ENCODE data around the gene LARP6.
"Not testable (repeated sequence)": the region's sequence is repeated elsewhere in the genome, so short reads cannot be mapped to it uniquely, and the experiment has no call there.

The LARP6 gene

DNA sequence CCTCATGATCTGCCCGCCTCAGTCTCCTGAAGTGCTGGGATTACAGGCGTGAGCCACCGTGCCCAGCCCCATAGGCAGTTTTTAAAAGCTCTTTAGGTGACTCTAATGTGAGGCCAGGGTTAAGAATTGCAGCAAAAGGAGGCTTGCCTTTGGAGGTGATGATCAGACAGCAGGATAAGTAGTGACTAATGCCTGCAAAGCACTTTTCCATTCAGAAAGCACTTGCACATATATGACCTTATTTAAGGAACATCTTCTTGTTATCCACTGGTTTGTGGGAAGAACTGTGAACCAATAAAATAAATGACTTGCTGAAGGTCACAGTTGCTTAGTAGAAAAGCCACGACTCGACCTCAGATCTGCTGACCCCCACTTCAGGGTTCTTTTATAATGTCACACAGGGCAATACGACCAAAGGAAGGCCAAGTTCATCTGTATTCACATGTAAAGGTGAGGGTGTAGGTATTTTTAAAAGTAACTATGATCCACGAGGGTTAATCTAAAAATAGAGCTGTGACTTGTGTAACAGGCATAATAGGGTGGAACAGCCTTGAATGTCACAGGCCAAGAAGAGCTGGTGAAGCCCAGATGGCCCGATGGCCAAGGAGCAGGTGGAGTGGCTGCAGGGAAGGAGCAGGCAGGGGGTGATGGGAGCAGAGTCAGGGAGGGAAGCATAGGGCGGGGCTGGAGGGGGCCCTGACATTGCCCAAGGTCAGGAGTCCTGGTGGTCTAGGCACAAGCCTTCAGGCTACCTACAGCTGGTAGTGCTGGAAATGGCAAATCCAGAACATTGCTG is 24.4 kb downstream of the LARP6 start:
- DNase-seq, result no peak

DNA sequence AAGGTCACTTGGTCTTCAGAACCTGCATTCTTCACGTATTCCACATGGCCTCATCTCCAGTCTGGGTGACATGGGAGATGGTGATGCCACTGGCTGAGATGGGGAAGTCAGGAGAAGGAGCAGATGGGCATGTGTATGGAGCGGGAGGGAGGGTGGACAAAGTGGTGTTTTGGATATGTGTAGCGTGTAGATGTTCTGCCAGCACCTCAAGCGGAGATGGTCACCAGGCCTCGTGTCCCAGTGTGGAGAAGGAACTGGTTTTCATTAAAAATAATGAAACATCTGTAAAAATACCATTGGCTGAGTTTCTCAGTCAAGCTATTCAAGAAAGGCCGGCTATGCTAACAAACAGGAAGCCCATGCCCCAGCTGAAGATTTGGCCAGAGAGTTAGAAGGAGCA is 26.2 kb downstream of the LARP6 start:
- DNase-seq, result no peak

DNA sequence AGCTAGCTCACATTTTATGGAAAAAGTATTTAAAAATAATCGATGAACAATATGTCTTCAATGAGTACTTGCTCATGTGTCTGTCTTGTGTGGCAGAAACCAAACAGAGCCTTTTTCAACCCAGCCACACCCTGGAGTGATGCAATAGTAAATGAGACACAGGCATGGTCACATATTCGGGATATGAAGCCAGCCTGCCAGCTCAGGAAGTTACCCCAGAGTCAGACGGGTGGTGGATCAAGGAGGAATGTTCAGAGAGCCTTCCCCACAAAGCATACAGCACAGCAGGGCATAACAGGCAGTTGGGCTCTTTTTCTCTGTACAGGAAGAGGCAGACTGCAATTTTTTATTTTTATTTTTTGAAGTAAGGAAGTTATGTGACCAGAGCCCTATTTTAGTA is 27.3 kb downstream of the LARP6 start:
- DNase-seq, result no peak

DNA sequence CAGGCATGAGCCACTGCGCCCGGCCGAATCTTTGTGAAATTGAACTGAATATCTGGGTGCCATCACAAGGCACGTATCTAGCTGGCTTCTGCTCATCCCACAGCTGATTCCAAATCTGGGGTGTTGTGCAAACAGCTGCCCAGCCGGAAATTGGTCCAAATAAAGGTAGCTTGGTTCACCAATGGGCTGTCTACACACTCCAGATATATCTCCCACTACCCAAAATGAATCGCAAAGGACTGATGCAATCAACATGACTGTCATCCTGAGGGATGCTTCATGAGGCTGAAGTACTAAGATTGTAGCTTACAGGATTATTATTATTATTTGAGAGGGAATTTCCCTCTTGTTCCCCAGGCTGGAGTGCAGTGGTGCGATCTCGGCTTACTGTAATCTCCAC is 28.1 kb downstream of the LARP6 start:
- no peak for DNase-seq

DNA sequence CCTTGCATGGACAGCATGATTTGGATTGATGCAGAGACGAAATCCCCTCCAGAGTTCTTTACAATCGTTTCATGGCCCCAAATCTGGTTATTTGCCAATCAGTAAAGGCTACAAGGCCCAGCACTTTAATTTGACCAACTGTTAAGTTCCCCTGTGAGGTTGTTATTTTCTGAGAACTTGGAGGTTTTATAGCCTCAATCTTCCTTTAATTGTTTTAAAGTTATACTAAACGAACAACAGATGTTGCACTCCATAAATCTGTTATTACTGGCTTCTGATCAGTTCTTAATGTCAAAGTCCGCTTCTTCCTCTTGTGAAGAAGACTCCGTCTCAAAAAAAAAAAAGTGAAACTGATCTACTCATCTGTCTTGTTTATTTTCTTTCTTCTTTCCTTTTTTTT is 30.8 kb downstream of the LARP6 start:
- DNase-seq, result no peak

DNA sequence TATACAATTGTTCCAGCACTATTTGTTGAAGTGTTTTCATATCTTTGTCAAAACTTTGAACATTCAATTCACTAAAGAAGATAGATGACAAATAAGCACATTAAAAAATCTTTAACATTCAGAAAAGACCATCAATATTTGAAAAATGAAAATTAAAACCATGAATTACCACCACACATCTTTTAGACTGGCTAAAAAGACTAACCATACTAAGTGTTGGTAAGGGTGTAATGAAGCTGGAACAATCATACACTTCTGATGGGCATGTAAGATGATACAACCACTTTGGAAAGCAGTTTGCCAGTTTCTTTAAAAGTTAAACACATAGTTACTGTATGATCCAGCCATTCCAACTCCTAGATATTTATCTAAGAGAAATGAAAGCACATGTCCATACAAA is 33.7 kb downstream of the LARP6 start:
- DNase-seq, result no peak

DNA sequence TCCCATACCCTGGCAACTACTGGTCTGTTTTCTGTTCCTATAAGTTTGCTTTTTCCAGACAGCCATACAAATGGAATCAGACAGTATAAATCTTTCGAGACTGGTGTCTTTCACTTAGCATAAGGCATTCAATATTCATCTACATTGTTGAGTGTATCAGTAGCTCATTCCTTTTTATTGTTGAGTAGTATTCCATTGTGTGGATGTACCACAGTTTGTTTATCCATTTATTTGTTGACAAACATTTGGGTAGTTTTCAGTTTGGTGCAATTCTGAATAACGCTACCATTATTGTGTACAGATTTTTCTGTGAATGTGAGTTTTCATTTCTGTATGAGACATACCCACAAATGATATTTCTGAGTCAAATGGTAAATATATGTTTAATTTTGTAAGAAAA is 35.4 kb downstream of the LARP6 start:
- DNase-seq, result no peak

DNA sequence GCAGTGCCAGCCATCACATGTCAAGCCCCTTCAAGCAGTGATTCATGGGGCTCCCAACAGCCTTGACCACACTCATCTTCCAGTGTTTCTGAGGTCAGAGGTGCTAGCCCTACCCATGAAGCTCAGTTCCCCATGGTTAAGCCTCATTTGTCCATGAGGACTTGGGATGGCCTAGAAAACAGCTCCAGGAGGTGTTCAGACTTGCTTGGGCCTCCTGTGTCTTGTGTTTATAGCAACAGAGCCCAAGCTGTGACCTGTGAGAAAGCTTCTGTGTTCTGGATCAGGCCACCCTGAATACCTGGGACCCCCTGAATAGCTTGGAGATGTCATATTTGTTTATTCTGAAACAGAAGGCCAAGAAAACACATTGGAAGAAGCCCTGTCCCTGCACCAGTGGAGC is 36.7 kb downstream of the LARP6 start:
- DNase-seq, result no peak

DNA sequence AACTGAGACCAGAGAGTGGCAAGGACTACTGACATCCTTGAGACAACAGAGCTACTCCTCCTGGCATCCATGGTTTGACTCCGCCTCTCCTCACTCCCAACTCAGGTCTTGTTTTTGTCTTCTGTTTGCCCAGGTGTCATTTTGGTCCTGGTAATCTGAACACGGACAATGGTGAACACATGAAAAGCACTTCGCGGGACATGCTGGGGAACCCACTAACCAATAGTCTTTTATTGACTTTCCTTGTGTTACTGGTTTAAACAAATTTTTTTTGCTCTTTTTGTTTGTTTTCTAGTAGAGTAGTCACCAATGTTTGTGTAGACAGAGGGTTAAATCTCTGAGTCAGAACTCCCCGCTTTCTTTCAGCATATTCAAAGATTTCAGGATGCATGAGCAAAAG is 38.4 kb downstream of the LARP6 start:
- no peak for DNase-seq

DNA sequence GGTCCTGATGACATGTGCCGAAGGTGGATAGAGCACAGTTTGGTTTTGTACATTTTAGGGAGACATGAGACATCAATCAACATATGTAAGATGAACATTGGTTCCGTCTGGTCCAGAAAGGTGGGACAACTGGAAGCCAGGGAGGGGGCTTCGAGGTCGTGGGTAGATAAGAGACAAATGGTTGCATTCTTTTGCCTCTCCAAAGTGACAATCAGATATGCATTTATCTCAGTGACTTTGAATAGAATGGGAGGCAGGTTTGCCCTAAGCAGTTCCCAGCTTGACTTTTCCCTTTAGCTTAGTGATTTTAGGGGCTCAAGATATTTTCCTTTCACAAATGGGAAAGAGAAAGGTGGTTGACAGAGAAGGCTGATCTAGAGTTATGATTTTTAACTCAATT is 38.9 kb downstream of the LARP6 start:
- not testable (repeated sequence) for DNase-seq

DNA sequence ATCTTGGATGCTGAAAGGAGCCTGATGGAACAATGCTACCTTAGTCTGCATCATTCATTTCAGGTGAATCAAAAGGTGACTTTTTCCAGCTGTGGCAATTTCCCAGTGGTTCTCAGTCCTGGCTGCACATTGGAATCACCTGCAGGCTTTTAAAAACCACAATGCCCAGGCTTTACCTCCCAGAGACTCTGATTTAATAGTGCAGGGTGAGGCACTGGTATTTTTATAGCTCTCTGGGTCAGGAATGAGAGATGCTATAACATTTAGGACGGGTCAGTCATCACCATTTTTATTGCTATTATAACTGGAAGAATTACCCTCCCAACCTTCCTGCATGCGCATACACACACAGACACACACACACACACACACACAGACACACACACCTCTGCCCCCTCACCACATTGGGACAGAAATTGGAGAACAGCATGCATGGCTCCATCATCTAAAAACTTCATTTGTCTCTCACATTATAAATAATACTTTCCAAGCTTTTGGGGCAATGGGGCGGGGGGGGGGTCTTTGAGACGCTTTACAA is 41.1 kb downstream of the LARP6 start:
- DNase-seq, result no peak

DNA sequence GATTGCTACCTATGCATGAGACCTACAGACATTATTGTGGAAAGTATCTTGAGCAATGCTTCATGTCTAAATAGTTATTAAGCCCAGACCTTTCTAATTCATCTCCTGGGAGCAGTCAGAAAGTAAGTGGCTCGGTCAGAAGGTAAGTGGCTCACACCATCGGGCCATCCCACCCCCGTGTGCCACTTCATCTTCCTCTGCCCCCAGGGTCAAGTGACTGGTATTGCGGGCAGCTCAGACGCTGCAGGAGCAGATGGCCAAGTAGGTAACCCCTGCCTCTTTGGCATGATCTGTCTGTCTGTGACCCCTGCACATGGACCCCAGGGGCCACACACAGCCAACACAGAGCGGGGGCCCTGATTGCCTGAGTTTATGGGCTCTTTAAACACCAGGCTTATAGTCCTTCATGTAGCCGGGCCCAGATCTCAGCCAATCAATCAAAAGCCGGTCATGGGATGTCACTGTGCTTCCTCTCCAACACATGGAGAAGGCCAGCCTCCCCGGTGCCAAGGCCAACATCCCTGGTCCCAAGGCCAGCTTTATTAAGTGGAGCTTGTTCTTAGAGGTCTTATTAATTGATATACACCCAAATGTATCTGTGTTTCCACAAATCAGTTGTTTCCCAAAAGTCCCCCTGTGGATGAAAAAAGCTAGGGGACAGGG is 42.9 kb downstream of the LARP6 start:
- no peak for DNase-seq

DNA sequence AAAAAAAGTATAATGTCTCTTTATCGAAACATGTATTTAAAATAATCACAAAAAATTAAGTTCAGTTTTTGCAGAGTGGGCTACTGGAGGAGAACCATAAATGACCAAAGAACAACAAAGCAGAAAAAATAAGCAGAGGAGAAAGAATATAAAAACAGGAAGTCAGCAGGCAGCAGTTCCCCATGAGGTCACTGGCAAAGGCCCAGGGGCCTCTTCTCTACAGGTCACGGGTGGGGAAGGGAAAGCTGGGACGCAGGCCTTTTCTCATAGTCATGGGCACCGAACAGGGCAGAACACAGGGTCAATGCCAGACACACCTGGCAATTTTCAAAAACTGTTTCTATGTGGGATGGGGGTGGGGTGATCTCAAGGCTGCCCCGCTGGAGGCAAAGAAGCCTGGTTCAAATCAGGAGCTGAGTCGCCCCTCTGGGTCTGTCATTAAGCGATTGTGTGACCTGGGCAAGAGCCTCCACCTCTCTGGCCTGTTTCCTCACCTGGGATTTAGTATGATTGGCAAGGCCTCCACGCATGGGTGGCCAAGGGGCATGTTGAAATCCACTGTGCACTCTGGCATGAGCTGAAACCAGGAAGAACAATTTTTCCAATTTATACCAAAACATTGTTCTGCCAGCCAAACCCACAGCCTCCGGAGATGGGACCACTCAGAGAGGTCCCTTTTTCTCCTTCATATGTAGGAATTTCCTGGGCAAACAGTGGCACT is 46.8 kb downstream of the LARP6 start:
- DNase-seq, result no peak

DNA sequence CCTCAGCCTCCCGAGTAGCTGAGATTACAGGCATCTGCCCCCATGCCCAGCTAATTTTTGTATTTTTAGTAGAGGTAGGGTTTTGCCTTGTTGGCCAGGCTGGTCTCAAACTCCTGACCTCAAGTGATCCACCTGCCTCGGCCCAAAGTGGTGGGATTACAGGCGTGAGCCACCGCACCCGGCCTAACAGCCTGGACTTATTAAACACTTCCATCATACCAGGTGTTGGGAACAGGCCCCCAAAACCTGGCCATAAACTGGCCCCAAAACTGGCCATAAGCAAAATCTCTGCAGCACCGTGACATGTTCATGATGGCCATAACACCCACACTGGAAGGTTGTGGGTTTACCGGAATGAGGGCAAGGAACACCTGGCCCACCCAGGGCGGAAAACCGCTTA is 49.6 kb downstream of the LARP6 start:
- DNase-seq, result not testable (repeated sequence)

DNA sequence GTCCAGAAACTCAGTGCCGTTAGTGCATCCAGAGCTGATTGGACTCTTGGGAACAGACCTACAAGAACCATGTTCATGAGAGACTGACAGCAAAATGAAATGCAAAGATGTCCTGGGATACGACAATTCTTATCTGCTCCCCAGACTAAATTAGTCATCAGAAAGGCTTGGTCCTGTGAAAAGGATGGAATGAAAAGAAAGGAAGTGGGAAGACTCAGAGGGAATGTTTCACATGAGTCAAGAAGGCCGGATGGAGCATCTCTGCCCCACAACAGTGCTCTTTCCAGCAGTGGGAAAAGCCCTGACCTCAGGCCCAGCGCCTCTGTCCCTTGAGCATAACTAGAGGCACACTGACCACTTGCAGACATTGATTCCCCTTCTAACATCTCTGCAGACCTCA is 51.3 kb downstream of the LARP6 start:
- DNase-seq, result no peak

DNA sequence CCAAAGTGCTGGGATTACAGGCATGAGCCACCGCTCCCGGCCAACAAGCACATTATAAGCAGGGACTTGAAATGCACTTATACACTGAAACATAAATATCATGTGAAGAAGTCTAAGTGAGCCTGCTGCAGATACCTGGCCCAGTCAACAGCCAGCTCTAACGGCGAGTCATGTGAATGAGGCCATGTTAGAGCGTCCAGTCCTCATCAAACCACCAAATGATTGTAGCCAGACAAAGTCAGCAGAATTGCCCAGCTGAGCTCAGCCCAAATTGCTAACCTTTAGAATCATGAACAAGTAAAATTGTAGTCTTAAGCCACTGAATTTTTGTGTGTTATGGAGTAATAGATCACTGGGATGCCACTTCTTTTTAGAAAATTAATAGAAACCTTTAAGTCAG is 52.8 kb downstream of the LARP6 start:
- no peak for DNase-seq

DNA sequence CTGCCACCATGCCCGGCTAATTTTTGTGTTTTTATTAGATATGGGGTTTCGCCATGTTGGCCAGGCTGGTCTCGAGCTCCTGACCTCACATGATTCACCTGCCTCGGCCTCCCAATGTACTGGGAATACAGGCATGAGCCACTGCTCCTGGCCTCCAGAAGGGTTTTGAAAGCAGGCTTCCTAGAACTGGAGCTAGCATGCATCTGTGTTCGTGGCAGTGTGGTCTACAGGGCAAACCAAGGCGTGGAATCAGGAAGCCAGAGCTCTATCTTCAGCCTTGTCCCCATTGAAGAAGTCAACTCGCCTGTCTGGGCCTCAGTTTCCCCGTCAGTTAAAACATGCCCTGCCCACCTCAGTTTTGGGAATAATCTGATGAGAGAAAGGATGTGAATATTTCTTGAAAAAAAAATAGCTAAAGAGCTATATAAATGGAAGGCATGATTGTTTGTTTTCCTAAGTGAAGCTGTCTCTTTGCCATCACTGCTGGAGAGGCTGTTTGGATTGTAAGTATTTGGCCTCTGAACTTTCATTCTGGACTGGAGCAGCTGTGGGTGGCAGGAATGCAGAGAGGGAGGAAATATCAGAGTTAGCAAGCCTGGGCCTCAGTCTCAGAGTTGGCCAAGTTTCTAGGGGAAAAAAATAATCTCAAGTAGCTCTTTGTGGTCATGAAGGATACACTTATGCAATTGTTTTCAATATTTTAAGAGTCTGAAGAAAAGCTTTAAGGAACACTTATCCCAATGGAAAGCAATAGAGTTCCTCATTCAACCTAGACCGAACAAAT is 54.1 kb downstream of the LARP6 start:
- no peak for DNase-seq

DNA sequence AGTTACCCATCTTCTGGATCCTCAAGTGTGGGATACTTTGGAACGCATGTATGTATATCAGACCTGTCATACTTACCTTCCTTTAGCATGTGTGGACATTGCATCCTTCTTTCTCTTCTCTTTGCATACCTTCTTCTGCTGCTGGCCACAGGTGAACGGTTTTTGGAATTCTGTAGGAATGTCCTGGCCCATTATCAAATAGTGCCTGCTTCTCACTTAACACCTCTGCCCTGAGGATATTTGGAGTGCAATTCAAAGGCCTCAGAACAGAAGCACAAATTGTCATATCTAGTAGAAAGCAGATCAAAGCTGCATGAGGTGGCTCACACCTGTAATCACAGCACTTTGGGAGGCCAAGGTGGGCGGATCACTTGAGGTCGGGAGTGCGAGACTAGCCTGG is 56.5 kb downstream of the LARP6 start:
- no peak for DNase-seq

DNA sequence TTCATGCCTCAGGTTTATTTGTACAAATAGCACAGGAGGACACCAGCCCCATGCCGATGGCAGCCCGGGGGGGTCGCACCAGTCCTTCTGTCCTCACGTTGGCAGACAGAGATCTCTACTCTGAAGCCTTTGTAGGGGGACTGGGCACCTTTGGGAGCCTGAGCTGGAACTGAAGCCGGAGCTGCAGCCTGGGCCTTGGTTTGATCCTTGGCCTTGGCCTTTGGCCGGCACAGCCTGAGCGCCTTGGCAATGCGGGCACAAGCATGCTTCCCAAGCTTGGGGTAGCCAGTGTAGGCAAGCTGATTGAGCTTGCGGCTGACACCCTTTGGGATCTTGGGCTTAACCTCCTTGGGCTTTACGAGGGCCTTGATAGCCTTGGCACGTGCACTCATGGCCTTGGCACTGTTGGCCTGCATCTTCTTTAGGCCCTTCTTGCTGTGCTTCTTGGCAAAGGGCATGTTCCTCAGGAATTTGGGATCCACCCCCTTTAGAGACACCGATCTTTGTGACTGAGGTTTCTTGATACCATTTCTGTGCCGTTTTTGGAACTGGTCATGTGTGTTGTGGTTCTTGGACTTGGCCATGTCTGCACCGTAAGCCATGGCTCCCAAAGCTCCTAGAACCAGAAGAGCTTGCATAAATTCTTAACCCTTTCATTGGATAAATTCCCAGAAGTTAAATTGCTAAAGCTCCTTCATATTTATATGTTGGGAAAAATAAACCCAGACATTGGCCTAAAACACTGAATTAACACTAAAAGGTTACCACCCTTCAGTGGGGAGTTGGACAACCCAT is 57.2 kb downstream of the LARP6 start:
- DNase-seq, result no peak

DNA sequence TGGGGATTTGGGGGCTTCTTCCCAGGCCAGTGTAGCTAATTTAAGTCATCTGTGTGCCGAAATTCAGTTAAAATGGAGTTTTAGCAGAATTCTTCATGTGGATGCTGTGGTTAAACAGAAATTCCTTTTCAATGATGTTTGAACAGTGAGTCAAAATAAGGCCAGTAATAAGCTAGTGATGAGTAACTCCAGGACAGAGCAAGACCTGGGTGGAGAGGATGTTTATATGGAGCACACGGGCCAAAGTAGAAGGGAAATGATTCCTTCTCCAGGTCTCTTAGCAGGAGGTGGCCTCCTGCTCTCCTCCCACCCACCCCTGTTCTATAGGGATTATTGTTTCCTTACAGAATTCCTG is 58.7 kb downstream of the LARP6 start:
- no peak for DNase-seq

DNA sequence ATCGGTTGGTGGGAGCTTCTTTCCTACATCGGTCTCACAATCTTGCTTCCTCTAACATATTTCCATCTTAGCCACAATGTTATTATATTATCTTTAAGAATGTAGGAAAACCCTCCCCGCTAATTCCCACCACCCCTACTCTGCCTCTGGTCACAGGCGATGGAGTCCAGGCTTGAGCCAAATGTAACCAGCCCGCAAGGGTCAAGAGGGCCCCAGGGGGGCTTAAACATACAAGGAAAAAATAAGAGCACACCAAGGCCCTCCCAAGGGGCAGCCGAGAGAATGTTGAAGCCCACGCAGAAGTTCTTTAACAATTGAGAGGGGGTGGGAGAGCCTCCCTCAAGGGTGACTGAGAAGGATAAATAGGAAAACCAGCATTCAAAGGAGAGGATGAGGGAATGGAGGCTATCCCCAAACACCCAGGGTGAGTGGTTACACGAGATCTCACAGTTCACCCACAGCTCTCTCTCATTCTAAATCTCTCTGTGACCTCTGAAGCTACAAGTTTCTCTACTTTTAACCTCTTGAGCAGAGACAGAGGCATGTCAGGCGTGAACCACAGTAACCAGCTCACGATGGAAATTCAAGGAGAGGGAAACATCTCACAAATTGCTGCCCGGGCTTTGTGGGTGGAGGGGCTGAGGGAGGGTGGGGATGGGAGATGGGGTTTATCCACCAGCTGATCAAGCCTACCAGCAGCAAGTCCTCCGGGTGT is 59.2 kb downstream of the LARP6 start:
- DNase-seq, result no peak

DNA sequence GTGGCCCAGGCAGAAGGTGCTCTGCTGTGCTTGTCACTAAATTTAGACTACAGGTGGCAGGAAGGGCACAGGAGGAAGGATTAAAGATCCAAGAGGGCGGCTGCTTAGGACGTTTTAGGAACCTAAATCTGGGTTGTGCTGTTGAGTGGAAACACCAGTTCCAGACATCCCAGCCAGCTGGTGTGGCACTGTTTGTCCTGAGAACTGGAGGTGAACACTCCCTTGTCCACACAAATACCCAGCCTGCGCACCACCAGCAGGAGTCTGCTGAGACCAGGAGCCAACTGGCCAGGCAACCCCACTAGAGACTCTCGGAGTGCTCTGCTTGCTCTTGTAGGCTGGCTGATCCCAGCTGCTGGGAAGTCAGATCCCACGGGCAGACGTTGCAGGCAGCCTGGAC is 60.3 kb downstream of the LARP6 start:
- no peak for DNase-seq

All from retina (tissue), 1 donor.